Measurements from ENCODE around the gene SLC35E1.

SLC35E1 gene

GRCh38 chr19:16572332-16573211 lies at the start of gene SLC35E1:
Gene SLC35E1 (minus strand): TSS chr19:16572415. CDS start chr19:16572364, 51 bp downstream.
- DNase-seq (ENCODE audit: extremely low read depth, insufficient read length) = peak; percentile 97
- TF ChIP-seq, protein P1, sequence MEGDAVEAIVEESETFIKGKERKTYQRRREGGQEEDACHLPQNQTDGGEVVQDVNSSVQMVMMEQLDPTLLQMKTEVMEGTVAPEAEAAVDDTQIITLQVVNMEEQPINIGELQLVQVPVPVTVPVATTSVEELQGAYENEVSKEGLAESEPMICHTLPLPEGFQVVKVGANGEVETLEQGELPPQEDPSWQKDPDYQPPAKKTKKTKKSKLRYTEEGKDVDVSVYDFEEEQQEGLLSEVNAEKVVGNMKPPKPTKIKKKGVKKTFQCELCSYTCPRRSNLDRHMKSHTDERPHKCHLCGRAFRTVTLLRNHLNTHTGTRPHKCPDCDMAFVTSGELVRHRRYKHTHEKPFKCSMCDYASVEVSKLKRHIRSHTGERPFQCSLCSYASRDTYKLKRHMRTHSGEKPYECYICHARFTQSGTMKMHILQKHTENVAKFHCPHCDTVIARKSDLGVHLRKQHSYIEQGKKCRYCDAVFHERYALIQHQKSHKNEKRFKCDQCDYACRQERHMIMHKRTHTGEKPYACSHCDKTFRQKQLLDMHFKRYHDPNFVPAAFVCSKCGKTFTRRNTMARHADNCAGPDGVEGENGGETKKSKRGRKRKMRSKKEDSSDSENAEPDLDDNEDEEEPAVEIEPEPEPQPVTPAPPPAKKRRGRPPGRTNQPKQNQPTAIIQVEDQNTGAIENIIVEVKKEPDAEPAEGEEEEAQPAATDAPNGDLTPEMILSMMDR (IDR thresholded peaks at IDR 0.05; ENCODE audit: insufficient read depth, low read length, poor library complexity, severe bottlenecking) = no peak
- Histone ChIP-seq H3K27me3 (replicated peaks; ENCODE audit: control insufficient read depth, insufficient read depth, low read length) (no peaks in the 10 kb centered on the region), H3K4me3 (replicated peaks; ENCODE audit: low read depth, low read length) (peak within 1 kb of the TSS; percentile 86), H3K36me3 (ENCODE audit: control insufficient read depth, insufficient read depth, low read length) (peaks cover 27% of the 10 kb centered on the region)

- DNase-seq (ENCODE audit: extremely low read depth, insufficient read length) = no peak
- Histone ChIP-seq H3K4me3 (replicated peaks; ENCODE audit: low read depth, low read length) (no peak overlapping the region), H3K36me3 (ENCODE audit: control insufficient read depth, insufficient read depth, low read length) (peaks cover 10% of the 10 kb centered on the region), H3K27me3 (replicated peaks; ENCODE audit: control insufficient read depth, insufficient read depth, low read length) (no peaks in the 10 kb centered on the region)
- TF ChIP-seq, protein P1 (IDR thresholded peaks at IDR 0.05; ENCODE audit: insufficient read depth, low read length, poor library complexity, severe bottlenecking) = no peak
Observed at GRCh38 chr19:16621165-16621800, 49.1 kb upstream of the SLC35E1 start.

DNA sequence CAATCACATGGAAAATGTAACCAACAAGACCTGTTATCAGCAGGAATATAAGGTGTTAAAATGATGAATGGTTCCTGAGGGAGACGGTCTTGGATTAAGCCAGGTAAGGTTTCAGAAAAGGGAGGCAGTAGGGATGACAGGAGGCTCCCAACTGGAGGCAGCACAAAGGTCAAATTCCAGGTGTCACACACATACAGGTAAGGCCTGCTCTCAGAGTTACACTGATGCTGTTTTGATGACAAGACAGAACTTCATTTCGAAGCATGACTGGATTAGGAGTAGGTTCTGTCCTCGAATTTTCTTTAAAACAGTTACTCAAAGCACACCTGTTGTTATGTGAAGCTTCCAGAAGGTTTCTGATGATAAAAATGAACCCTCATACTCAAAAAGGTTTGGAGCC lies 48.4 kb upstream of the SLC35E1 start:
- no peak for DNase-seq (ENCODE audit: extremely low read depth, insufficient read length)
- TF ChIP-seq, protein P1 (IDR thresholded peaks at IDR 0.05; ENCODE audit: insufficient read depth, low read length, poor library complexity, severe bottlenecking) = no peak
- H3K27me3 ChIP-seq (replicated peaks; ENCODE audit: control insufficient read depth, insufficient read depth, low read length) = no peaks in the 10 kb centered on the region
- H3K36me3 ChIP-seq (ENCODE audit: control insufficient read depth, insufficient read depth, low read length) = peaks cover 10% of the 10 kb centered on the region
- no peak overlapping the region for H3K4me3 ChIP-seq (replicated peaks; ENCODE audit: low read depth, low read length)

GRCh38 chr19:16620018-16620417 lies 47.8 kb upstream of the SLC35E1 start:
- H3K27me3 ChIP-seq (replicated peaks; ENCODE audit: control insufficient read depth, insufficient read depth, low read length) = no peaks in the 10 kb centered on the region
- DNase-seq (ENCODE audit: extremely low read depth, insufficient read length) = no peak
- peaks cover 10% of the 10 kb centered on the region for H3K36me3 ChIP-seq (ENCODE audit: control insufficient read depth, insufficient read depth, low read length)
- H3K4me3 ChIP-seq (replicated peaks; ENCODE audit: low read depth, low read length) = no peak overlapping the region
- TF ChIP-seq, protein P1 (IDR thresholded peaks at IDR 0.05; ENCODE audit: insufficient read depth, low read length, poor library complexity, severe bottlenecking) = no peak

GRCh38 chr19:16619457-16619856 lies 47.2 kb upstream of the SLC35E1 start:
- H3K4me3 ChIP-seq (replicated peaks; ENCODE audit: low read depth, low read length) = no peak overlapping the region
- TF ChIP-seq, protein P1 (IDR thresholded peaks at IDR 0.05; ENCODE audit: insufficient read depth, low read length, poor library complexity, severe bottlenecking) = no peak
- no peaks in the 10 kb centered on the region for H3K27me3 ChIP-seq (replicated peaks; ENCODE audit: control insufficient read depth, insufficient read depth, low read length)
- no peak for DNase-seq (ENCODE audit: extremely low read depth, insufficient read length)
- peaks cover 7% of the 10 kb centered on the region for H3K36me3 ChIP-seq (ENCODE audit: control insufficient read depth, insufficient read depth, low read length)
